ENCODE measurements around the gene CWC27. TPM values are rescaled to one million over a fixed set of nuclear protein-coding genes. Genes with fewer than 3 reads are reported as not detected.

CWC27 gene
- total and polyA plus RNA-seq, 10 donors, result 11.1 to 22.1 (median 15.9) TPM

- intact Hi-C loops (cut with DNase I; ENCODE audit: low total_unique reads), result no loop called here
- peak overlapping the region in 6 of 8 donors; percentile 22 to 74 (median 45) for H3K27ac ChIP-seq
- H3K27me3 ChIP-seq (replicated peaks in 1 of 7), result no peaks in the 10 kb centered on the region
- peaks cover 0 to 8% (median 0%) of the 10 kb centered on the region in 8 donors for H3K9me3 ChIP-seq
- no peak for TF ChIP-seq POLR2A (IDR thresholded peaks at IDR 0.05)
- no peak for TF ChIP-seq POLR2AphosphoS5 (IDR thresholded peaks at IDR 0.05)
- no peak for TF ChIP-seq CTCF (IDR thresholded peaks at IDR 0.05 in 8 of 11, conservative IDR thresholded peaks at IDR 0.05 in 3 of 11)
- H3K4me3 ChIP-seq, result no peak overlapping the region
- no peak for DNase-seq
- peaks cover 0 to 8% (median 4%) of the 10 kb centered on the region in 6 donors for H3K4me1 ChIP-seq
- H3K36me3 ChIP-seq, result peaks cover 0 to 15% (median 0%) of the 10 kb centered on the region in 6 donors
Observed at GRCh38 chr5:64836190-64836755, 67.5 kb downstream of the CWC27 start.

- H3K4me1 ChIP-seq, result peaks cover 0 to 8% (median 4%) of the 10 kb centered on the region in 6 donors
- no peaks in the 10 kb centered on the region for H3K27me3 ChIP-seq (replicated peaks in 1 of 7)
- no peak for TF ChIP-seq POLR2AphosphoS5 (IDR thresholded peaks at IDR 0.05)
- no peak for TF ChIP-seq POLR2A (IDR thresholded peaks at IDR 0.05)
- TF ChIP-seq CTCF (IDR thresholded peaks at IDR 0.05 in 8 of 11, conservative IDR thresholded peaks at IDR 0.05 in 3 of 11), result no peak
- H3K9me3 ChIP-seq, result peaks cover 0 to 8% (median 0%) of the 10 kb centered on the region in 8 donors
- WGBS, 5 donors, result 93 to 98% (median 95%) methylated on average over 4 of the region's 4 CpGs
- peak overlapping the region in 6 of 8 donors; percentile 22 to 74 (median 45) for H3K27ac ChIP-seq
- peaks cover 0 to 19% (median 0%) of the 10 kb centered on the region in 6 donors for H3K36me3 ChIP-seq
- no peak for DNase-seq
- intact Hi-C loops (cut with DNase I; ENCODE audit: low total_unique reads), result no loop called here
- H3K4me3 ChIP-seq, result no peak overlapping the region
Observed at GRCh38 chr5:64836786-64837185, 68.1 kb downstream of the CWC27 start.

- Histone ChIP-seq H3K27me3 (replicated peaks in 1 of 7) (no peaks in the 10 kb centered on the region), H3K27ac (peak overlapping the region in 1 of 8 donors; percentile 47), H3K9me3 (peaks cover 0 to 8% (median 0%) of the 10 kb centered on the region in 8 donors), H3K36me3 (peaks cover 0 to 35% (median 0%) of the 10 kb centered on the region in 6 donors), H3K4me1 (peaks cover 0 to 5% (median 2%) of the 10 kb centered on the region in 6 donors), H3K4me3 (no peak overlapping the region)
- TF ChIP-seq POLR2AphosphoS5 (IDR thresholded peaks at IDR 0.05) (no peak), POLR2A (IDR thresholded peaks at IDR 0.05) (no peak), CTCF (IDR thresholded peaks at IDR 0.05 in 8 of 11, conservative IDR thresholded peaks at IDR 0.05 in 3 of 11) (no peak)
- WGBS, 5 donors, result 69 to 88% (median 77%) methylated on average over 1 of the region's 1 CpG
- DNase-seq, result no peak
- intact Hi-C loops (cut with DNase I; ENCODE audit: low total_unique reads), result no loop called here
Observed at GRCh38 chr5:64838376-64838775, 69.6 kb downstream of the CWC27 start.

GRCh38 chr5:64838803-64839202, 70.1 kb downstream of the CWC27 start:
- no peak overlapping the region for H3K4me3 ChIP-seq
- intact Hi-C loops (cut with DNase I; ENCODE audit: low total_unique reads), result no loop called here
- peaks cover 0 to 40% (median 0%) of the 10 kb centered on the region in 6 donors for H3K36me3 ChIP-seq
- TF ChIP-seq POLR2A (IDR thresholded peaks at IDR 0.05) (no peak), CTCF (IDR thresholded peaks at IDR 0.05 in 8 of 11, conservative IDR thresholded peaks at IDR 0.05 in 3 of 11) (no peak), POLR2AphosphoS5 (IDR thresholded peaks at IDR 0.05) (no peak)
- H3K27me3 ChIP-seq (replicated peaks in 1 of 7), result no peaks in the 10 kb centered on the region
- H3K9me3 ChIP-seq, result peaks cover 0 to 8% (median 0%) of the 10 kb centered on the region in 8 donors
- DNase-seq, result no peak
- H3K4me1 ChIP-seq, result peaks cover 0 to 5% (median 2%) of the 10 kb centered on the region in 6 donors
- peak overlapping the region in 1 of 8 donors; percentile 47 for H3K27ac ChIP-seq

All from spleen (tissue), 11 donors.